ENCODE data around the gene ELMO3. TPM values are rescaled to one million over a fixed set of nuclear protein-coding genes. Genes with fewer than 3 reads are reported as not detected.

Gene ELMO3
- total and polyA plus RNA-seq, 4 donors, result 1.7 to 3.8 (median 3.1) TPM

- H3K9me3 ChIP-seq (ENCODE audit: control insufficient read depth in 4 of 4, low read length in 3 of 4), result no peaks in the 10 kb centered on the region
- TF ChIP-seq TAF1 (conservative IDR thresholded peaks at IDR 0.05), result no peak
- TF ChIP-seq YY1 (IDR thresholded peaks at IDR 0.05), result no peak
- TF ChIP-seq RAD21 (IDR thresholded peaks at IDR 0.05), result no peak
- TF ChIP-seq, protein P1, sequence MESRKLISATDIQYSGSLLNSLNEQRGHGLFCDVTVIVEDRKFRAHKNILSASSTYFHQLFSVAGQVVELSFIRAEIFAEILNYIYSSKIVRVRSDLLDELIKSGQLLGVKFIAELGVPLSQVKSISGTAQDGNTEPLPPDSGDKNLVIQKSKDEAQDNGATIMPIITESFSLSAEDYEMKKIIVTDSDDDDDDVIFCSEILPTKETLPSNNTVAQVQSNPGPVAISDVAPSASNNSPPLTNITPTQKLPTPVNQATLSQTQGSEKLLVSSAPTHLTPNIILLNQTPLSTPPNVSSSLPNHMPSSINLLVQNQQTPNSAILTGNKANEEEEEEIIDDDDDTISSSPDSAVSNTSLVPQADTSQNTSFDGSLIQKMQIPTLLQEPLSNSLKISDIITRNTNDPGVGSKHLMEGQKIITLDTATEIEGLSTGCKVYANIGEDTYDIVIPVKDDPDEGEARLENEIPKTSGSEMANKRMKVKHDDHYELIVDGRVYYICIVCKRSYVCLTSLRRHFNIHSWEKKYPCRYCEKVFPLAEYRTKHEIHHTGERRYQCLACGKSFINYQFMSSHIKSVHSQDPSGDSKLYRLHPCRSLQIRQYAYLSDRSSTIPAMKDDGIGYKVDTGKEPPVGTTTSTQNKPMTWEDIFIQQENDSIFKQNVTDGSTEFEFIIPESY (IDR thresholded peaks at IDR 0.05), result no peak
- H3K36me3 ChIP-seq (ENCODE audit: control insufficient read depth in 4 of 4, insufficient read depth in 3 of 4, low read depth in 1 of 4, low read length in 3 of 4), result no peaks in the 10 kb centered on the region
- DNase-seq (ENCODE audit: low spot score), result no peak
- peak overlapping the region; percentile 77 to 81 for H3K27ac ChIP-seq (ENCODE audit: low read depth in 1 of 2, low read length in 2 of 2)
- H3K9ac ChIP-seq (ENCODE audit: low read depth in 1 of 2, low read length in 2 of 2), result peak overlapping the region; percentile 0 to 64
- peak overlapping the region; percentile 74 to 82 (median 79) for H3K4me3 ChIP-seq (ENCODE audit: low read depth in 1 of 3, low read length in 3 of 3)
- H3K27me3 ChIP-seq (ENCODE audit: control insufficient read depth in 4 of 4, insufficient read depth in 4 of 4, low read length in 3 of 4), result no peaks in the 10 kb centered on the region
- WGBS, result 14% methylated on average over 34 of the region's 34 CpGs
- H3K4me1 ChIP-seq (ENCODE audit: control insufficient read depth in 4 of 4, insufficient read depth in 4 of 4, low read length in 3 of 4), result peaks cover 16 to 54% (median 39%) of the 10 kb centered on the region in 4 donors
These were observed 40.0 kb upstream of the ELMO3 start for GRCh38 chr16:67158637-67159600.

DNA sequence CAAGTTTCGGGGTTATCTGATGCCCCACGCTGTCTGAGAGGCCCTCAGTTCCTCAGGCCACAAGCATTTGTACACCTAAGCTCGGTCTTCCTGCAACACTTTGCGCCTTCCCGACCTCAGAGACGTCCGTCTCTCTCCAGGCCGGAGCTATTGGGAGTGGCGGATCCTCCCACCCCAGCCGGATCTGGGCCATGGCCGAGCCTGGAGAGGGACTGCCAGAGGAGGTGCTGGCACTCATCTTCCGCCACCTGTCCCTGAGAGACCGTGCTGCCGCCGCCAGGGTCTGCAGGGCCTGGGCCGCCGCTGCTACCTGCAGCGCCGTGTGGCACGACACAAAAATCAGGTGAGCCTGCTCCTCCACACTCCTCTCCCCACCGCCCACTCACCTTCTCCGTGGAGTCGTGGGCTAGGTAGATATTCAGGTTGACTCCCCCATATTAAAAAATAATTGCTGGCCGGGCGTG lies 37.3 kb upstream of the ELMO3 start:
- peaks cover 26 to 52% (median 41%) of the 10 kb centered on the region in 4 donors for H3K4me1 ChIP-seq (ENCODE audit: control insufficient read depth in 4 of 4, insufficient read depth in 4 of 4, low read length in 3 of 4)
- 76% methylated on average over 25 of the region's 25 CpGs for WGBS
- no peaks in the 10 kb centered on the region for H3K36me3 ChIP-seq (ENCODE audit: control insufficient read depth in 4 of 4, insufficient read depth in 3 of 4, low read depth in 1 of 4, low read length in 3 of 4)
- H3K4me3 ChIP-seq (ENCODE audit: low read depth in 1 of 3, low read length in 3 of 3), result no peak overlapping the region
- no peak overlapping the region for H3K27ac ChIP-seq (ENCODE audit: low read depth in 1 of 2, low read length in 2 of 2)
- no peaks in the 10 kb centered on the region for H3K9me3 ChIP-seq (ENCODE audit: control insufficient read depth in 4 of 4, low read length in 3 of 4)
- H3K9ac ChIP-seq (ENCODE audit: low read depth in 1 of 2, low read length in 2 of 2), result no peak overlapping the region
- no peak for TF ChIP-seq HNF4G (IDR thresholded peaks at IDR 0.05)
- TF ChIP-seq RXRA (IDR thresholded peaks at IDR 0.05), result no peak
- no peak for TF ChIP-seq FOXA1 (IDR thresholded peaks at IDR 0.05)
- DNase-seq (ENCODE audit: low spot score), result no peak
- no peaks in the 10 kb centered on the region for H3K27me3 ChIP-seq (ENCODE audit: control insufficient read depth in 4 of 4, insufficient read depth in 4 of 4, low read length in 3 of 4)

- H3K9me3 ChIP-seq (ENCODE audit: control insufficient read depth in 4 of 4, low read length in 3 of 4), result no peaks in the 10 kb centered on the region
- WGBS, result 36% methylated on average over 44 of the region's 44 CpGs
- H3K4me1 ChIP-seq (ENCODE audit: control insufficient read depth in 4 of 4, insufficient read depth in 4 of 4, low read length in 3 of 4), result peaks cover 26 to 50% (median 41%) of the 10 kb centered on the region in 4 donors
- DNase-seq (ENCODE audit: low spot score), result no peak
- H3K27me3 ChIP-seq (ENCODE audit: control insufficient read depth in 4 of 4, insufficient read depth in 4 of 4, low read length in 3 of 4), result no peaks in the 10 kb centered on the region
- TF ChIP-seq, protein P2, sequence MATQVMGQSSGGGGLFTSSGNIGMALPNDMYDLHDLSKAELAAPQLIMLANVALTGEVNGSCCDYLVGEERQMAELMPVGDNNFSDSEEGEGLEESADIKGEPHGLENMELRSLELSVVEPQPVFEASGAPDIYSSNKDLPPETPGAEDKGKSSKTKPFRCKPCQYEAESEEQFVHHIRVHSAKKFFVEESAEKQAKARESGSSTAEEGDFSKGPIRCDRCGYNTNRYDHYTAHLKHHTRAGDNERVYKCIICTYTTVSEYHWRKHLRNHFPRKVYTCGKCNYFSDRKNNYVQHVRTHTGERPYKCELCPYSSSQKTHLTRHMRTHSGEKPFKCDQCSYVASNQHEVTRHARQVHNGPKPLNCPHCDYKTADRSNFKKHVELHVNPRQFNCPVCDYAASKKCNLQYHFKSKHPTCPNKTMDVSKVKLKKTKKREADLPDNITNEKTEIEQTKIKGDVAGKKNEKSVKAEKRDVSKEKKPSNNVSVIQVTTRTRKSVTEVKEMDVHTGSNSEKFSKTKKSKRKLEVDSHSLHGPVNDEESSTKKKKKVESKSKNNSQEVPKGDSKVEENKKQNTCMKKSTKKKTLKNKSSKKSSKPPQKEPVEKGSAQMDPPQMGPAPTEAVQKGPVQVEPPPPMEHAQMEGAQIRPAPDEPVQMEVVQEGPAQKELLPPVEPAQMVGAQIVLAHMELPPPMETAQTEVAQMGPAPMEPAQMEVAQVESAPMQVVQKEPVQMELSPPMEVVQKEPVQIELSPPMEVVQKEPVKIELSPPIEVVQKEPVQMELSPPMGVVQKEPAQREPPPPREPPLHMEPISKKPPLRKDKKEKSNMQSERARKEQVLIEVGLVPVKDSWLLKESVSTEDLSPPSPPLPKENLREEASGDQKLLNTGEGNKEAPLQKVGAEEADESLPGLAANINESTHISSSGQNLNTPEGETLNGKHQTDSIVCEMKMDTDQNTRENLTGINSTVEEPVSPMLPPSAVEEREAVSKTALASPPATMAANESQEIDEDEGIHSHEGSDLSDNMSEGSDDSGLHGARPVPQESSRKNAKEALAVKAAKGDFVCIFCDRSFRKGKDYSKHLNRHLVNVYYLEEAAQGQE (IDR thresholded peaks at IDR 0.05), result no peak
- TF ChIP-seq, protein P1 (IDR thresholded peaks at IDR 0.05), result no peak
- TF ChIP-seq YY1 (IDR thresholded peaks at IDR 0.05), result no peak
- TF ChIP-seq FOXA2 (IDR thresholded peaks at IDR 0.05), result no peak
- no peak for TF ChIP-seq NR2F2 (IDR thresholded peaks at IDR 0.05)
- TF ChIP-seq TAF1 (conservative IDR thresholded peaks at IDR 0.05), result no peak
- TF ChIP-seq HNF4A (conservative IDR thresholded peaks at IDR 0.05), result no peak
- TF ChIP-seq FOXA1 (IDR thresholded peaks at IDR 0.05), result no peak
- no peak overlapping the region for H3K9ac ChIP-seq (ENCODE audit: low read depth in 1 of 2, low read length in 2 of 2)
- no peak overlapping the region for H3K27ac ChIP-seq (ENCODE audit: low read depth in 1 of 2, low read length in 2 of 2)
- H3K4me3 ChIP-seq (ENCODE audit: low read depth in 1 of 3, low read length in 3 of 3), result peak overlapping the region in 1 of 3 donors; percentile 39
- peaks cover 0 to under 1% (median 0%) of the 10 kb centered on the region in 4 donors for H3K36me3 ChIP-seq (ENCODE audit: control insufficient read depth in 4 of 4, insufficient read depth in 3 of 4, low read depth in 1 of 4, low read length in 3 of 4)
These were observed 36.3 kb upstream of the ELMO3 start for GRCh38 chr16:67162506-67163163.
